HG02610 (cell line): ENCODE results near the gene ACSS1.
A peak's percentile ranks its signal among the peaks of the same experiment; 100 is the strongest.

Experiments used
- ATAC-seq: cut with Tn5 transposase; IDR thresholded peaks from one replicate; pipeline ENCODE4 v1.9.1; 2021; ENCODE audit warnings: mild to moderate bottlenecking, moderate library complexity; ENCODE audit not compliant: unreplicated experiment

Gene ACSS1

DNA sequence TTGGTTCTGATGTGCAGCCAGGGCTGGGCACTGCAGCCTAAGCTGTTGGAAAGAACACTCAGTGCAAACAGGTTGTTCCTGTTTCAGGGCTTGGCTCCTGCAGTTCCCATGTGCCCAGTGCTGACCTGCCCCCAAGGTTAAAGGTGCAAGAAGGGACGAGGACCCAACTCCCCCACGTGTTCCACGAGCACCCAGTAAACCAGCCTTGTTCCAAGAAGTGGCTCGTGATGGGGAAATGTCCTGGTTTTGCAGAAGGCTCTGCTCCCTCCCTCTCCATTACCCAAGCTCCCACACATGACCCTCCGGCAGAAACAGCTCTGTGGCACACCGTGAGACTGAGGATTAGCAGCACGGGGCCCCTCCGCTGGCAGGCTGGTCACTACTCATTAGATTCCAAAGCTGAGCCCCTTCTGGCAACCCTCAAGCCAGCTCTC lies 9.4 kb downstream of the ACSS1 start:
- ATAC-seq = no peak

DNA sequence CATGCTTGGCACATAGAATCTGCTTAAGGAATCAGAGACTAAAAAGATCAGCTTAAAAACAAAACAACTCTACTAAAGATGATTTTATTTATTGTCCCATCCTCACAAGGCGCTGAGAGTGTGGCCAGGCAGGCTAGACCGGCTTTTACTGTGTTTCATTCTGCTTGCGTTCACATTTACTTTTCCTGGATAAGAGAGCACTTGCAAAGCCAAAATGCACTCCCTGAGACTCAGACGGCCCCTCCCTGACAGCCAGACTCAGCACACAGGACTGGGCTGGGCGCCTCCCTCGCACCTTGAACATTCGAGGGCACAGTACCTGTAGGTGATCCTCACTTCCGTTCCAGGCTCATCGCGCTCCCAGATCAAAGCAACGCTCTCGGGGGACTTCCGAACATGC lies 10.2 kb downstream of the ACSS1 start:
- no peak for ATAC-seq

DNA sequence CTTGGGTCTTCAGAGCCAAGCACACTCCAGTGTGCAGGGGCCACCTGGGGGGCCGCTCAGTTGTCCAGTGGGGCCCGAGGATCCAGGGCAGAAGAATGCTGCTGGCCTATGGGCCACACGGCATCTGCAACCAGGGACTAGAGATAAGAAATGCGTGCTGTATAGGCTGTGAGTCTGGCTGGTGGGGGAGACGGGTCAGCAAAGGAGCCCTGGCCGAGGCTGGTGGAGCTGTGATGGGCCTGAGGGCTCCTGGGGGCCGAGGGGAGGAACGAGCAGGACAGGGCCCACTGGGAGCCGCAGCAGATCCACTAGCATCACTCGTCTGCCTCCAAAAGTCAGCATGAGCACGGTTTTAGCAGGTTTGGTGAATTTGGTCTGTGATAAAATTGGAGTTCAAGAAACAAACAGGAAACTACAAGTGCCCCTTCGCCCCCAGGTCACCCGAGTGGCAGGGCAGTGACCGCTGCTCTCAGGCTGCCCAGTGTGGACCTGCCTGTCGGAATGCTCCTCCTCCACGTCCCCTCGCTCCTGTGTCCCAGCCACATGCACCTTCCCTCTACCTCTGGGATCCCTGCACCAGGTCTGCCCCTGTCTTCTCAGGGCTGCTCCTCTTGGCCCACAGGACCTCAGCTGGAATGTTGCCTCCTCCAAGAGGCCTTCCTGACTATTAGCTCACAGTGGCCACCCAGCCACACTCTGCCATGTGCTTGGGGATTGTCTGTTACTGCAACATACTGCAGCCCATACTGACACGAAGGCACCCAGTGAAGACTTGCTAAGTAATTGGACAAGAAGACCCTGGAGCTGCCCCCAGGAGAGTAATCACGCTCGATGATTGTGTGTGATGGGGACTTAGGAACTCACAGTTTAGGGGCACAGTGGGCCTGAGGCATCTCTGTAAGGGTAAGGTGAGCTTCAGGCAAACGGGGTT lies 10.9 kb downstream of the ACSS1 start:
- ATAC-seq = no peak

GRCh38 chr20:25046181-25046641 lies 11.7 kb downstream of the ACSS1 start:
- no peak for ATAC-seq

- ATAC-seq = no peak
These were observed 12.6 kb downstream of the ACSS1 start for GRCh38 chr20:25045343-25045712.

- ATAC-seq = no peak
These were observed 13.1 kb downstream of the ACSS1 start for GRCh38 chr20:25044660-25045342.

DNA sequence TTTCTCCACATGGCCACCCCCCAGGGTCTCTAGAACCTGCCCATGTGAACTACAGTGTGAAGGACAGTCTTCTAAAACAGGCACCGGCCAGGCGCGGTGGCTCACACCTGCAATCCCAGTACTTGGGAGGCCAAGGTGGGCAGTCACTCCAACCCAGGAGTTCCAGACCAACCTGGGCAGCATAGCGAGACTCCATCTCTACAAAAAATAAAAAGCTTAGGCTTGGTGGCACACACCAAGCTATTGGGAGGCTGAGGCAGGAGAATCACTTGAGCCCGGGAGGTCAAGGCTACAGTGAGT lies 13.7 kb downstream of the ACSS1 start:
- no peak for ATAC-seq

DNA sequence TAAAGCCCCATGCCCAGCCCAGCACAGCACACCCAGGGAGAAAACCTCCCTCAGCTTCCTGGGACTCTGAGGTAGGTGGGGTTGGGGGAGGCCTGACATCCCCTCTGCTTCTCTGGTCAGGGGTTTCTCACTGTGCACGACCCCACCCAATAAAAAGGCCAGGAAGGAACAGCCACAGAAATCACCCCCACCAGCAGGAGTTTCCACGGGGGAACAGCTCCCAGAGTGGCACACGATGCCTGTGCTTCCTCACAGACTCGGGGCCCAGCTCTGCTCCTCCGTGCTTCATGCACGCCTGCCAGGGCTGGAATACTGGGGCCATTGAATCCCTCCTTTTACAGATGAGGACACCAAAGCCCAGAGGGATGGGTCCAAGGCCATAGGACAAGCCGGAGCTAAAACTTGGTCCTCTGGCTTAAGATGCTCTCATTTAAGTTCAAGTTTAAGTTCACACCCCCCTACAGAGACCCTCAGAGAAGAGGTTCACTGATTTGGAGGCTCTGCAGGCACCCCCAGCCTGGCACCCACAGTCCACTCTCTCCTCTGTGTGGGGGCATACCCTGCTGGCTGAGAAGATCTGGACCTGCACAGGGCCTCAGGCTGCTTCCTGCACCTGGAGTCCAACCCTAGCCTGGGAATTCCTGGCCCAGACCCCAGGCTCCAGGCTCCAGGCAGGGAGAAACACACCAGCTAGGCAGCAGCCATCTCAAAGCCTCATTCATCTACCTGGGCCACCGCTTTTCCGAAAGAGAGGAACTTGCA lies 14.3 kb downstream of the ACSS1 start:
- no peak for ATAC-seq

DNA sequence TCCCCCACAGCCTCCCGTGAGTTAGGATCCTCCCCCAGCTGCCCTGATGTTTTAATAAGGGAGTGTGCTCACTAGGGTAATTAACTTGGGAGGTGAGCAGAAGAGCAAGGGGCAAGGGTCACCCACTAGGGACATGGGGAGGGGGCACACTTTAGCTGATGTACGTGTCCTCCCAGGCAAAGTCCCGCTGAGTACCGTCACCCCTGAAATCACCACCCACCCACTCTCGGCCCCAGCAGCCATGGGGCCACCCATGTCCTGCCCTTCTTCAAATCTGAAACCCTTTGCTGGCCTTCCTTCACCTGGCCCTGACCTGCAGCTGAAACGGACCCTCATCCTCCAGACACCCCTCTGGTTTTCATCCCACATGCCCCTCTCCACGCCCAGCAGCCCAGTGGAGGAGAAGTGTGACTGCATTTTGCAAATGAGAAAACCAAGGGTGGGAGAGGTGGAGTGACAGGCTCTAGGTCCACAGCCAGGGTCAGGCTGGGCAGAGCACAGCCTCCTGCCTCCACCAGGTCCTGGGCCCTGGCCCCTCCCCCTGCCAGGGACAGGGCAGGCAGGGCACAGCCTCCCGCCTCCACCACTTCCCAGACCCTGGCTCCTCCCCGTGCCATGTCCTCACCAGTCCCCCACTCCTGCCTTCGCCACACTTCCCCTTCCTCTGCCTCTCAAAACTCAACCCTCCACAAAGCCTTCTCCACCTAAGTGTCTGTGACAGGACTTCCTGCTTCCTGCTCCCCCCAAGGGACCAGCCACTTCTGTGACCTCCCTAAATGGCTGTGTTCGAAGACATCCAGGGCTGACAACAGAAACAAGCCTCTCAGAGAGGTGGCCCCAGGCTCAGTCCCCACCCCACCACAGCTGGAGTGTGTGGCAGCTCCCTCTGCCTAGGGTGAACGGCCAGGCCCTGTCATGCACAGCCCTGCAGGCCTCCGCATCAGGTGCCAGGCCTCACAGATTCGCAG lies 15.1 kb downstream of the ACSS1 start:
- ATAC-seq = peak; percentile 82

GRCh38 chr20:25041813-25042530 lies 16.0 kb downstream of the ACSS1 start:
- ATAC-seq = no peak

- no peak for ATAC-seq
These were observed 17.5 kb downstream of the ACSS1 start for GRCh38 chr20:25040438-25040831.

DNA sequence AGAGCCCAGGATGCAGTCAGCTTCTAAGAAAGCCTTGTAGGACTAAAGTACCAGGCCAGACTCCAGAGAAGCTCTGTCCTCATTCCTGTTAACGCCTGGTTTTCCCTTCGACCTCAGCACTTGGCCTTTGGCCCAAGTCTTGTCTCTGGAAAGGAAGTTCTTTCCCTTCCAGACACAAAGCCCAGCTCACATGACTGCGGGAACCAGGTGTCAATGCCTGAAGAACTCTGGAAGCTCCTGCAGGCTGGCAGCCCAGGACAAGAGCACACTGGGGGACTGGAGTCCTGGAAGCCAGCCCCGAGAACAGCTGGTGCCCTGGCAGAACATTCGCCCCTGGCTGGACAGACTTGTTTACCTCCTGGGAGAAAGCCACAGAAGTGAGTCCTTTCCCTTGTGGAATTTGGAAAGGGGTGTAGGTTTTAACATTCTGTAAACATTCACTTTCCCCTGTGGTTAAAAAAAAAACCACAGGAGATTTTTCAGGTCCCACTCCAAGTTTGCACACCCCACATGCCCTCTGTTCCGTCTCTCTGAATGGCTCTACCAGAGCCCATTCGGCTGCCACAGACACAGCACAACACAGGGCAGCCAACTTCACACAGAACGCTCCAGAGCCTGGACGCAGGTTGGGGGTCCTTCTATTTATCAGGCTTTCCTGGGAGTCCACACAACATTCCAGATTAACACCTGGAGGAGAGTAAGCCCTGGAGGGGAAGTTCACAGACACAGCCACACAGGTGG lies 18.1 kb downstream of the ACSS1 start:
- ATAC-seq = no peak

DNA sequence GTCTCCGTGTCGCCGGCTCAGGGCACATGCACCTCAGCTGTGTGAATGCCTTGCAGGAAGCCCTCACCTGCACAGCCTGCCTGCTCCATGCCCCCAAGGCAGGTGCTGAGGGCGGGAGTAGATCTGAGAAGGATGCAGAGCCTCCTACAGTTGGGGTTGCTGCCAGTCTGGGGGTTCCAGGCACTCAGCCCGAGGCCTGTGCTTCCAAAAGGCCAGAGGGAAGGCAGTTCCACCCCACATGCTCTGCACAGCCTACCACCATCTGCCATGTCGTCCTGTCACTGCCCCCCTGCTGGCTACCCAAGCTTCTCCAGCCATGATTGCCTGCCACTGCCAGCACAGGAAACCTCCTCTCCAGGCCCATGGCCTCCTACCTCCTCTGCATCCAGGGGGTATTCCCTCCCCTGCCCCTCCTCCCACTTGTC lies 19.3 kb downstream of the ACSS1 start:
- ATAC-seq = no peak

GRCh38 chr20:25038103-25038410 lies 19.9 kb downstream of the ACSS1 start:
- no peak for ATAC-seq

- ATAC-seq = no peak
These were observed 20.4 kb downstream of the ACSS1 start for GRCh38 chr20:25037288-25038102.

- ATAC-seq = no peak
These were observed 21.5 kb downstream of the ACSS1 start for GRCh38 chr20:25036331-25036936.

GRCh38 chr20:25035921-25036320 lies 22.0 kb downstream of the ACSS1 start:
- no peak for ATAC-seq

DNA sequence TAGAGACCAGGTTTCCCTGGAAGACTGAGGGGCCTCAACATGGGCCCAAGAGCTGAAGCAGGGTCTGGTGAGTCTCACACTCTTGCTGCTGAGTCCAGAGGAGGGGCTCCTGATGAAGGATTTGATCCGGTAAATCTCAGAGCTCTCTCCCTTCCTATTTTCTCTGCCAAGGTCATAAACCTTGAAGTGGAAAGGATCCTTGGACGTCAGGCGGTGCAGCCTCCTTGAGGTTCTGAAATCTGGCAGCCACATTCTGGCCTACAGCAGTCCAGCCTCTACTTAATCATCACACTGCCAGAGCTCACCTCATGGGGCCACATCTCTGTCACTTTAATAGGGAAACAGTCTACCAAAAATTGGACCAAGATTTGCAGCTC lies 24.0 kb downstream of the ACSS1 start:
- no peak for ATAC-seq
